Mononuclear cell (primary cell): ENCODE measurements around the gene SCNN1A. TPM values are rescaled to one million over a fixed set of nuclear protein-coding genes. Genes with fewer than 3 reads are reported as not detected.

ENCODE experiments used
- H3K27me3 ChIP-seq: 2 replicates; pipeline ENCODE4 v1.6.0; 2011; ENCODE audit warnings: low read length, control low read depth; ENCODE audit not compliant: insufficient read depth
- H3K4me1 ChIP-seq: 2 replicates; pipeline ENCODE4 v1.5.1; 2011; ENCODE audit warnings: mild to moderate bottlenecking, low read length, control low read depth; ENCODE audit not compliant: insufficient read depth
- H3K4me3 ChIP-seq: 2 replicates; pipeline ENCODE4 v1.5.1; 2011; ENCODE audit warnings: mild to moderate bottlenecking, low read length, moderate library complexity
- H3K9me3 ChIP-seq: 2 replicates; pipeline ENCODE4 v1.5.1; 2011; ENCODE audit warnings: low read depth, mild to moderate bottlenecking, control low read depth, low read length
- total RNA-seq: library from RNA; depleted of rRNA; stranded (reverse); fragments of >200 nt; gene quantifications from one replicate; pipeline ENCODE4 v1.2.3, GENCODE V29; 2012

Gene SCNN1A
- total RNA-seq, 1 donor, result 1.2 TPM

- Histone ChIP-seq H3K27me3 (no peaks in the 10 kb centered on the region), H3K9me3 (no peaks in the 10 kb centered on the region), H3K4me1 (peaks cover 67% of the 10 kb centered on the region)
Observed at GRCh38 chr12:6376079-6376869, 911 bp upstream of the SCNN1A start.

GRCh38 chr12:6374786-6375160 is 590 bp downstream of the SCNN1A start:
- Histone ChIP-seq H3K27me3 (no peaks in the 10 kb centered on the region), H3K4me1 (peaks cover 53% of the 10 kb centered on the region), H3K4me3 (no peak overlapping the region), H3K9me3 (no peaks in the 10 kb centered on the region)

More at GRCh38 chr12:6376079-6376869, 911 bp upstream of the SCNN1A start:
- H3K4me3 ChIP-seq, result no peak overlapping the region

DNA sequence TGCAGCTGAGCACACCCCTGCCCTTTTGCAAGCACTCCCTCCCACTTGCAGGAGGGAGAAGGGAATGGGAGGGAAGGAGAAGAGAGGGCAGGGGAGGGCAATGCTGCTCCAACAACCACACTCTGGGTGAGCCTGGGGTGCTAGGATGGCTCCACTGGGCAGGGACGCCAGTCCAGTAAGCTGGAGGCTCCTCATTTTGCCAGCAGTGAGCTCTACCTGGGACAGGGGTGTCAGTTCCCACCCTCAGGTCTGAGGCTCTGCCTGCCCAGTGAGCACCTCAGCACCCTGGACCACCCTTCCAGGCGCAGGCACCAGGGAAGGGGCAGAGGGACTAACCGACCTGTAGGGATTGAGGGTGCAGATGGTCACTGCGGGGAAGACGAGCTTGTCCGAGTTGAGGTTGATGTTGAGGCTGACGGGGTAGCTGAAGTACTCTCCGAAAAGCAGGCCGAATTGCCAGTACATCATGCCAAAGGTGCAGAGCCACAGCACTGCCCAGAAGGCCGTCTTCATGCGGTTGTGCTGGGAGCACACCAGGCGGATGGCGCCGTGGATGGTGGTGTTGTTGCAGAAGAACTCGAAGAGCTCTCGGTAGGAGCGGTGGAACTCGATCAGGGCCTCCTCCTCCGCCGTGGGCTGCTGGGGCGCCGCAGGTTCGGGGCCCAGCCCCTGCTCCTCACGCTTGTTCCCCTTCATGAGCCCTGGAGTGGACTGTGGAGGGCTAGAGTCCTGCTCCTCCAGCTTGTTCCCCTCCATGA is 1.2 kb downstream of the SCNN1A start:
- no peak overlapping the region for H3K4me3 ChIP-seq
- H3K27me3 ChIP-seq, result no peaks in the 10 kb centered on the region
- H3K4me1 ChIP-seq, result peaks cover 49% of the 10 kb centered on the region
- no peaks in the 10 kb centered on the region for H3K9me3 ChIP-seq

DNA sequence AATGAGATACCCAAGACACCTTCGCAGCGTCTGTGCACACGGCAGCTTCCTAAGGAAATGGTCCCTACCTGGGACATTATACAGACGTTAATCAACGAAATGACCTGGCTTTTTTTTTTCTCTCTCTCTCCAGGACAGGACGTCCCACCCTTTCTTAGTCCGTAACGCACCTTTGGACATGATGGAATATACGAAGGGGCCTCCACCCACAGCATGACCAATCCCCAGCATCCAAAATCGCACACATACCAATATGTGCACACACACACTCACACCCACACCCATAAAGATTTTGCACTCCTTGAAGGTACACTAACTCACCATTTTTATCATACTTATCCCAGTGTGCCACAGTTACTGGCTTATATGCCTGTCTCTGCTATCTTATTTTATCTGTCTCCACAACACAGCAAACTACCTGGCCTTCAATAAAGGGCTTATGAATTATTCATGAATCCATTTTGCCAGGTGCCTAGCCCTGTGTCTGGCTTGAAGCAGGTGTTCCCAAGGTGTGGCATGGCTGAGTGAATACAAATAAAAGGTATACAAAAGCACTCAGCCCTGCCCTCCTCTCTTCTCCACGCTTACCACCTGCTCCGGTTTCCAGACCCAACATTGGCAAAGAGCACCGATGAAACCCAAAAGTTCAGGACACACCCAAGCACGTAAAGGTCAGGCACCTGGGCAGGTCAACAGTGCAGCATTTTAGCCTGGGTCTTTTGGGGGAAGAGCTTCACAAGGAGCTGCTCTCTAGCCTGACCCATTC is 2.2 kb downstream of the SCNN1A start:
- H3K4me1 ChIP-seq, result peaks cover 49% of the 10 kb centered on the region

DNA sequence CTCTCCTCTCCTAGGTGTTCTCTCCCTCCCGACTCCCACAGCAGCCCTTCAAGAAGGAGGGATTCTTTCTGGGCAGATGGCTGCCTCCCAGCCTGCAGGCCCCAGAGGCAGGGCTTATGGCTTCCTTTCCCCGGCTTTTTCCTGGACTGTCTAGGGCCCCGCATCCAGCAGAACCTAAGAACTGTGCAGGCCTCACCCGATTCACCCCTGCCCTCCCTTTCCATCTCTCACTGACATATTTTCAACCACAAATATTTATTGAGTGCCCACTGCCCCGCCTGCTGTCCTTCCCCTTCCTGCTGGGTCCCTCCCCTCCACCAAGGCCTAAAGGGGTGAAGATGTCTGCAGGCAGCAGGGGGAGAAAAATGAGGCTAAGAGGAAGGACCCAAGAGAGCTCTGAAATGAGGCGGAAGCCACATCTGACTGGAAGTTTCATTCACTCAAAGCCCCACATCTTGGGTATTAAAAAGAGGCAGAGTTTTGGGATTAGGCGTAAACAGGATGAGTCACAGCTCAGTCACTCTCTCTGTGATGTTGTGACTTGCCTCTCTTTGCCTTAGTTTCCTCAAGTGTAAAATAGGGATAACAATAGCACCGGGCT is 2.9 kb downstream of the SCNN1A start:
- no peak overlapping the region for H3K4me3 ChIP-seq
- H3K4me1 ChIP-seq, result peaks cover 50% of the 10 kb centered on the region
- no peaks in the 10 kb centered on the region for H3K27me3 ChIP-seq
- H3K9me3 ChIP-seq, result no peaks in the 10 kb centered on the region

More for the DNA sequence above, 2.2 kb downstream of the SCNN1A start:
- H3K9me3 ChIP-seq, result no peaks in the 10 kb centered on the region
- H3K4me3 ChIP-seq, result no peak overlapping the region
- no peaks in the 10 kb centered on the region for H3K27me3 ChIP-seq

DNA sequence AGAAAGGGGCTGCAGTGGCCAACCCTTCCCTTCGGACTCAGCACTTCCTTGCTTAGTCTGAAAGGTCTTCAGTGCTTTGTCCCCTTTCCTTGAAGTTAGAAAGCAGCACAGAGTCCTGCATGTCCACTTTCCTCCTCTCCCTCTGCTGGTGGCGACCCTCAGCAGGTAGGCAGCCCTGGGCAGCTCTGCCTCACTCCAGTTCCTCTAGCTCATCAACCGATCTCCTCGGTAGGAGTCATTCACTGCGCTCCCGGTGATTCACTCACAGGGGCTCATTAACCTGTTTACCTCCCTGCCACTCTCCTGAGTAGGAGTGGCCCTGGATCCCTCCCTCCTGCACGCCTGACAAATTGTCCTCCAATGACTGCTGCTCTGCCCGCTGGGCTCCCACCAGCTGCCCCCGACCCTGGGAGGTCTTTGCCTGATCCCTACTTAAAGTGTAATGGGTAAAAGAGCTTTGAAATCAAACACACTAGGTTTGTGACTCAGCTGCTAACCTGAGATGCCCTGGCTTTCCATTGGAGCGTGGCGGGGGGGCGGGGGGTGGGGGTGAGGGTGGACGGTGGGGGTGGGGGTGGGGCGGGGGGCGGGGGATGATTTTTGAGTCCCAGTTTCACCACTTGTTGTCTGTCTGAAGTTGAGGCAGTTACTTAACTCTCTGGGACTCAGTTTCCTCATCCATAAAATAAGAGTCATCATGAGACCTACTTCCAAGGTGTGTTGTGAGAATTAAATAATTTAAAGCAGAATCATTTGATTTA is 4.2 kb downstream of the SCNN1A start:
- Histone ChIP-seq H3K4me3 (no peak overlapping the region), H3K4me1 (peaks cover 45% of the 10 kb centered on the region), H3K9me3 (no peaks in the 10 kb centered on the region), H3K27me3 (no peaks in the 10 kb centered on the region)

- no peak overlapping the region for H3K4me3 ChIP-seq
- H3K27me3 ChIP-seq, result no peaks in the 10 kb centered on the region
- no peaks in the 10 kb centered on the region for H3K9me3 ChIP-seq
- peaks cover 41% of the 10 kb centered on the region for H3K4me1 ChIP-seq
Observed at GRCh38 chr12:6370576-6370935, 4.8 kb downstream of the SCNN1A start.

- Histone ChIP-seq H3K4me1 (peaks cover 41% of the 10 kb centered on the region), H3K9me3 (no peaks in the 10 kb centered on the region)
Observed at GRCh38 chr12:6369916-6370575, 5.3 kb downstream of the SCNN1A start.

DNA sequence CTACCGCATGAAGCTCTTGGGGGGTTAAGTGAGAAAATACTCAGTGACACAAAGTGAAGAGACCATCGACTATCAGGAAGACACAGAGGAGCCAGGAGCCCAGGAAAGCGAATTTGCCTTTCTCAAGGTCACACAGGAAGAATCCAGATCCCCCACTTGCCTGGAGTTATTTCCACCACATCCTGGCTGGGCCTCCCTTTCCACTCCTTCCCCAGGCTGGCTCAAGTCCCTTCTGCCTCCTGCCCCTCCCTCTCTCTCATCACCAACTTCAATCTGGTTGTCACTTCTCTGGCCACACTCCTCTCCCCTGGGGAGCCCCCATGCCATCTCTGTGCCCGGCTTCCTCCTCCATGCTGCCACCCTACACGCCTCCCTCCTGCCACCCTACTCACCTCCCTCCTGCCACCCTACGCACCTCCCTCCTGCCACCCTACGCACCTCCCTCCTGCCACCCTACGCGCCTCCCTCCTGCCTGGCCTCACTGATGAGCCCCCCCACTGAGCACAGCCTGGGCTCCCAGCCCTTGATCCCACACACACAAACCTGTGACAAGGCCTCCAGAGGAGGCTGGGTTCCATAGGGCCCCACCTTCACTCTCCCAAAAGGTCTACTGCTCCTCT is 6.3 kb downstream of the SCNN1A start:
- H3K4me1 ChIP-seq, result peaks cover 45% of the 10 kb centered on the region
- H3K27me3 ChIP-seq, result no peaks in the 10 kb centered on the region
- H3K4me3 ChIP-seq, result no peak overlapping the region
- no peaks in the 10 kb centered on the region for H3K9me3 ChIP-seq

More at GRCh38 chr12:6369916-6370575, 5.3 kb downstream of the SCNN1A start:
- H3K4me3 ChIP-seq, result no peak overlapping the region
- H3K27me3 ChIP-seq, result no peaks in the 10 kb centered on the region

DNA sequence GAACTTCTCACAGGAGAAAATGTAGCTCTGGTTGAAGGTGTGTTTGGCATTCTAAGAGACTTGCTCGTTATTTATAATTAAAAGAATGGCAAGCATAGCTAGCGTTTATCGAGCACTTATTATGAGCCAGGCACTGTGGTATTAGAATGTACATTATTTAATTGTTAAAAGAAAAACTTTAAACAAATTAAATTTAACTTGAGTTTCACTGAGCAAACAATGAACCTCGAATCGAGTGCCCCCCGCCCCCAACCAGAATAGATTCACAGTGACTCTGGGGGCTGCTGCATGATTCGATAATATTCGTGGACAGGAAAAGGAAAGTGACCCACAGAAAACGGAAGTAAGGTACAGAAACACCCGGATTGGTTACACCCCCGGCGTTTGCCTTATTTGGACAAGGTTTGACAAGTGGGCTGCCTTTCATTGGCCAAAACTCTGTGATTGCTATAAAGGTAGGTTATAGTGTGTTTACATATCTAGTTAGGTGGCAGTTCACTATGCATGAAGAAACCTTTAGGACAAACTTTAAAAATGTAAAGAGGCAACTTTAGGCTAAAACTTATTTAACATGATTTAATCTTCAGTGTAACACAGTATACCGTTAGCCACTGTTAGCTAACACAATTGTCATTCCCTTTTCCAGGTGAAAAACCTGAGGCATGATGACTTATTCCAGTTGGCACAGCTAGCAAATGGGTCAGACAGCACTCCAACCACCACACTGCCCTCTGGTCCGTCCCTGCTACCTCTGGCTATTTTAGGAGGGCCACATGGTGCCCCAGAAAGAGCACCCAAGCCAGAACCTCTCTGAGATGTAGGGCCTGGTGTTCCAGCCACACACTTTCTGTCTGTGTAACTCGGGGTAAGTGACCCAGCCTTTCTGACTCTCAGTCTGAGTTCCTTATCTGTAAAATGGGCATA is 7.1 kb downstream of the SCNN1A start:
- Histone ChIP-seq H3K27me3 (no peaks in the 10 kb centered on the region), H3K4me3 (no peak overlapping the region), H3K4me1 (peaks cover 48% of the 10 kb centered on the region)

DNA sequence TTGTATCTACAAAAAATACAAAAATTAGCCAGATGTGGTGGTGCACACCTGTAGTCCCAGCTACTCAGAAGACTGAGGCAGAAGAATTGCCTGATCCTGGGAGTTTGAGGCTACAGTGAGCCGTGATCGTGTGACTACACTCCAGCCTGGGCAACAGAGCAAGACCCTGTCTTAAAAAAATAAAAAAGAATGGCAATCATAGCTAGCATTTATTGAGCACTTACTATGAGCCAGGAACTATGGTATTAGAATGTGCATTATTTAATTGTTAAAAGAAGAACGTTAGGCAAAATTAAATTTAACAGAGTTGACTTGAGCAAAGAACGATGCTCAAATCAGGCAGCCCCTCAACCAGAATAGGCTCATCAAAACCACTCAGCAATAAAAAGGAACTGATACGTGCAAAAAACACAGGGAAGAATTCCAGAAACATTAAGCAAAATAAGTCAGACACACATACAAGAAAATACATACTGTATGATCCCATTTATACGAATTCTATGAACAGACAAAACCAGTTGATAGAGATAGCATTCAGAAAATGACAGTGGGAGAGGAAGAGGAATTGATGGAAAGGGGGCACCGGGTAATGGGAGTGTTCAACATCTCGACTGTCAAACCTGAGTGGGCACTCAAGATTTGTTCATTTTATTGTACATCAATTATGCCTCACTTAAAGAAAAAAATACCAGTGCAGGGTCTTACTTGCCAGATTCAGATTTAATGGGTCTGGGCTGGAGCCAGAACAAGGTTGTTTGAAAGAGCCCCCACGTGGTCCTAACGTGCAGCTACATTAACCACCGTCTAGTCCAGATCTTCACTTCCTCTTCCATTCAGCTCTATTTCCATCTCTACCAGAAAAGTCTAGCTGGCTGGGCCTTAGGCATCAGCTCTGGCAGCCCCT is 8.0 kb downstream of the SCNN1A start:
- no peak overlapping the region for H3K4me3 ChIP-seq
- peaks cover 47% of the 10 kb centered on the region for H3K4me1 ChIP-seq
- no peaks in the 10 kb centered on the region for H3K27me3 ChIP-seq
- H3K9me3 ChIP-seq, result no peaks in the 10 kb centered on the region

More for the DNA sequence above, 7.1 kb downstream of the SCNN1A start:
- no peaks in the 10 kb centered on the region for H3K9me3 ChIP-seq

DNA sequence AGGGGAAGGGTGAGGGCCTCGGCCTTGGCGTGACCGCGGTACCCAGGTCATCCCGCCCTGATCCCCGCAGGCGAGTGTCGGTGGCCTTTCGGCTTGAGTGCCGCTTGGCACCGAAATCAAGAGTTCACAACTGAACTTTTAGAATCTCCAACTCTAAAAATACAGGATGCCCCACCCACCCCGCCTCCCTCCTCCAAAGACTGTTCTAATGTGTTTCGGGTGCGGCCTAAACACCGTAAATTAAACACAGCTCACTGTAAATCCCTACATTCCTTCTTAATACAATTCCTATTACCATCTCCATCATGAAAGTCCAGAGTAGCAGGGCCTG is 11.4 kb downstream of the SCNN1A start:
- Histone ChIP-seq H3K9me3 (no peaks in the 10 kb centered on the region), H3K4me1 (peaks cover 60% of the 10 kb centered on the region), H3K4me3 (peak overlapping the region; percentile 61)

More for the DNA sequence above, 11.4 kb downstream of the SCNN1A start:
- no peaks in the 10 kb centered on the region for H3K27me3 ChIP-seq
